Effector memory CD8-positive, alpha-beta T cell (primary cell): ENCODE results near the gene URM1.

Experiments
- ATAC-seq: fragments of 150-1000 bp; cut with Tn5 transposase; replicated peaks from 2 replicates; pipeline ENCODE4 v1.10.0; 2021; ENCODE audit warnings: mild to moderate bottlenecking, moderate library complexity
- DNase-seq, 3 experiments: peaks; one replicate each; pipeline ENCODE4 v3.0.0; 2021
- H3K27ac Mint-ChIP-seq, 2 donors: one replicate each; pipeline ENCODE4 v1.8.0; 2022; ENCODE audit warnings: mild to moderate bottlenecking in 2 of 2, mixed read lengths in 2 of 2, moderate library complexity in 2 of 2
- H3K27me3 Mint-ChIP-seq, 2 donors: one replicate each; pipeline ENCODE4 v1.8.0; 2022; ENCODE audit warnings: mixed read lengths in 2 of 2
- H3K36me3 Mint-ChIP-seq: one replicate; pipeline ENCODE4 v1.8.0; 2022; ENCODE audit warnings: mild to moderate bottlenecking, moderate library complexity, mixed read lengths; ENCODE audit not compliant: insufficient read depth
- H3K4me1 Mint-ChIP-seq, 2 donors: one replicate each; pipeline ENCODE4 v1.8.0; 2022; ENCODE audit warnings: low read depth in 2 of 2, mixed read lengths in 2 of 2
- H3K4me3 Mint-ChIP-seq, 2 donors: one replicate each; pipeline ENCODE4 v1.8.0; 2022; ENCODE audit warnings: mild to moderate bottlenecking in 2 of 2, mixed read lengths in 2 of 2, moderate library complexity in 2 of 2
- H3K9me3 Mint-ChIP-seq, 2 donors: one replicate each; pipeline ENCODE4 v1.8.0; 2022; ENCODE audit warnings: mixed read lengths in 2 of 2

Gene URM1

DNA sequence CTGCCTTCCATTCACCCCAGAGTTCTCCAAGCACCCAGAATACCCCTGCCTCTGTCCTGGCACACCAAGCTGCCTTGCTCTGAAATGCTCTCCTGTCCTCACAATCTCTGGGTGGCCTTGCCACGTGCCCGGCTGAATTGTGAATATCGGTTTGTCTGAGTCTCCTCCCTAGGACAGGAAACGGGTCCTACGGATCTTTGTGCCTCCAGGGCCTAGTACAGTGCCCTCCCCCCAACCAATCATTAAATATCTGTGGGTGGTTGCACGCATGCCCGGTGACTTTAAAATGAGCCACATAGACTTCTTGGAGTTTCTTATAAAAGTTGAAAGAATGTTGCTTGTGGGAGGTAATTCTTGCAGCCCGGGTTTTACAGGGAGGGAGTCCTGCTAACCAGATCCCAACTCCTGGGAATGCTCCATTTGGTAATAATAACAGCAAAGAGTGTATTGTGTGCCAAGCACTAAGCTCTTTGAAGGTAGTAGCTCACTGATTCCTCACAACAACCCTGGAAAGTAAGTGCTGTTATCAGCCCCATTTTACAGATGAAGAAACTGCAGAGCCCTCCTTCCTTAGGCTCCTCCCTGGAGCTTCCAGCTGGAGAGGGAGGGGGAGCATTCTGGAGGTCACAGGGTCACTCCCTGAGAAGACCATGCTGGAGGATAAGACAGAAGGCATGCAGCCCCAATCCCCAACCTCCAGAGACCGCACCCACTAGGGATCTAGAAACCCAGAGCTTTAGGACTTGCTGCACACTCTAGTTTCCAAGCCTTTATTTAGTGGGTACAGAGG is 23.4 kb downstream of the URM1 start:
- DNase-seq: no peak
- peaks cover 0 to 9% of the 10 kb centered on the region in 2 donors for H3K27me3 Mint-ChIP-seq
- no peak for ATAC-seq
- no peak overlapping the region for H3K4me3 Mint-ChIP-seq
- peaks cover 13% of the 10 kb centered on the region for H3K36me3 Mint-ChIP-seq
- H3K27ac Mint-ChIP-seq: no peak overlapping the region
- peaks cover 6 to 8% of the 10 kb centered on the region in 2 donors for H3K4me1 Mint-ChIP-seq
- no peaks in the 10 kb centered on the region for H3K9me3 Mint-ChIP-seq

DNA sequence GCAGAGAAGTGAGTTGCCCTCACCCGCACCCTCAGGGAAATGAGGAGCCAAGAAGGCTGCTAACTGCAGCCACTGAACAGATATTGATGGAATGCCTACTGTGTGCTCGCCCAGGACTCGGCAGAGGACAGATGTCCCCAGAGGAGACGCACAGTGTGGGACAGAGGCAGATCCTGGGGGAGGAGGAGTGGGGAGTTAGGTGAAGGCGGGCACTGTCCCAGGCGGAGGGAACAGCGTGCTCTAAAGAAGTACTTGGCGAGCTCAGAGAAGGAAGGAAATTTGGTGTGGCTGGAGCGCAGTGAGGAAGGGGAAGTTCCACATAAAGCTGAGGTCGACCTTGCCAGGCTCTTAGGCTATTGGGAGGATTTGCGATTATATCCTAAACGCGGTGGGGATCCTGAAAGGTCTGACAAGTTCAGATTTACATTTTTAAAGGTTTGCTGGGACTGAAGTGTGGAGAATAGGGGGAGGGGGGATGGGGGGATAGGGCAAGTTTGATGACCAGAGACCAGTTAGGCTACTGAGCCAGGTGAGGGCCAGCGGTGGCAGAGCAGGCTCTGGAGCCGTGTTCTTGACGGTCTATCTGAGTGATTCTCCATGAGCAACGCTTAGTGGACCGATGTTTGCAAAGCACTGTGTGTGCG is 25.9 kb downstream of the URM1 start:
- Mint-ChIP-seq H3K4me1 (peaks cover 6 to 8% of the 10 kb centered on the region in 2 donors), H3K27me3 (peaks cover 0 to 9% of the 10 kb centered on the region in 2 donors), H3K9me3 (no peaks in the 10 kb centered on the region), H3K27ac (peak overlapping the region in 1 of 2 donors; percentile 42), H3K36me3 (peaks cover 3% of the 10 kb centered on the region), H3K4me3 (no peak overlapping the region)
- no peak for ATAC-seq
- DNase-seq: no peak

DNA sequence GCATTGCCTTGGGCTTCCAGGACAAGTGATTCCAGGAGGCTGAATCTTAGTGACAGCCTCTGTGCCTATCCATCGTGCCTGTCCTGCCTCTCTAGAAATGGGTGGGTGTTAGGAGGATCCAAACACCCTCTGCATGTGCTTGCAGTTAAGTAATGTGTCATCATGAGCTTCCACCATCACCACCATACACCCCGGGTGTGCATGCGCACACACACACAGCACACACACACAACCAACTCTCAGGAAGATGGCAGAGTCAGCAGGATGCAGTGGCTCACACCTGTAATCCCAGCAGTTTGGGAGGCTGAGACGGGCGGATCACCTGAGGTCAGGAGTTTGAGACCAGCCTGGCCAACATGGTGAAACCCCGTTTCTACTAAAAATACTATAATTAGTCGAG is 26.7 kb downstream of the URM1 start:
- no peak overlapping the region for H3K27ac Mint-ChIP-seq
- H3K9me3 Mint-ChIP-seq: no peaks in the 10 kb centered on the region
- H3K4me3 Mint-ChIP-seq: no peak overlapping the region
- no peaks in the 10 kb centered on the region for H3K36me3 Mint-ChIP-seq
- no peak for DNase-seq
- H3K4me1 Mint-ChIP-seq: peaks cover 6 to 8% of the 10 kb centered on the region in 2 donors
- ATAC-seq: no peak
- H3K27me3 Mint-ChIP-seq: peaks cover 0 to 14% of the 10 kb centered on the region in 2 donors

DNA sequence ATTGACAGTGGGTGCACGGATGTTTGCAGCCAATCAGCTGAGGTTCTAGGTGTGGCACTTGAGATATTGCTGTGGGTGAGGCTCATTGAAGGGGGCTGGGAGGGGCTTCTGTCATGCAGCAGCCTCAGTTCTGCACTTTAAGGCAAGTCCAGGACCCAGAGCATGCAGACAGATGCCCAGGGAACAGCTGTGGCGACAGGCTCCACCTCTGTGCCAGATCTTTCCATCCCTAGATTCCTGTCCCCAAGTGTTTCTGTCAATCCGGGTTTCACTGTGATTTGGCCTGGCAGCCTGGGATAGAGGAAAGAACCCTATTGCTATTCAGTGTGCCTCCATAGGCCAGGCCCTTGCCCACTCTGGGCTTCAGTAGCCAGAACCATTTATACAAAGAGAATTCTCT is 28.7 kb downstream of the URM1 start:
- Mint-ChIP-seq H3K27me3 (peaks cover 0 to 20% of the 10 kb centered on the region in 2 donors), H3K36me3 (no peaks in the 10 kb centered on the region), H3K4me3 (no peak overlapping the region), H3K27ac (no peak overlapping the region), H3K9me3 (no peaks in the 10 kb centered on the region), H3K4me1 (peaks cover 6 to 8% of the 10 kb centered on the region in 2 donors)
- ATAC-seq (no peak), DNase-seq (no peak)

DNA sequence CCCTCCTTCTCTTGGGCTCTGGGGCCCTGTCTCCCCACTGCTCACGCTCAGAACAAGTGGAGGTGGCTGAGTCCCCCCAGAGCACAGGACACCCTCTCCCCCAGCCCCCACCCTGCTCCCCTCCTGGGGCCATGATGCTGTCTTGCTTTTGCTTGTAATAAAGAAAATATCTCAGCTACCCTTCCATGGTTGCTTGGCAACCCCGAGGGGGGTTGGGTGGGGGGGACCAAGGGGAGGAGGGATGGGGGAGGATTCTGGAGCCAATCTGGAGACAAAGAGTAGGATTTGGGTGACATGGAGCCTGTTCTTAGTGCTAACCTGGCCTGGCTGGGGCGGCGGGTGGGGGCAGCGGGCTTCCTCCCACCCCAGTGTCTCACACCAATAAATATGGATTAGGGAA is 33.4 kb downstream of the URM1 start:
- ATAC-seq (no peak), DNase-seq (no peak)
- Mint-ChIP-seq H3K36me3 (no peaks in the 10 kb centered on the region), H3K9me3 (no peaks in the 10 kb centered on the region), H3K4me3 (no peak overlapping the region), H3K27ac (no peak overlapping the region), H3K4me1 (peaks cover 0 to 2% of the 10 kb centered on the region in 2 donors), H3K27me3 (peaks cover 12 to 47% of the 10 kb centered on the region in 2 donors)

DNA sequence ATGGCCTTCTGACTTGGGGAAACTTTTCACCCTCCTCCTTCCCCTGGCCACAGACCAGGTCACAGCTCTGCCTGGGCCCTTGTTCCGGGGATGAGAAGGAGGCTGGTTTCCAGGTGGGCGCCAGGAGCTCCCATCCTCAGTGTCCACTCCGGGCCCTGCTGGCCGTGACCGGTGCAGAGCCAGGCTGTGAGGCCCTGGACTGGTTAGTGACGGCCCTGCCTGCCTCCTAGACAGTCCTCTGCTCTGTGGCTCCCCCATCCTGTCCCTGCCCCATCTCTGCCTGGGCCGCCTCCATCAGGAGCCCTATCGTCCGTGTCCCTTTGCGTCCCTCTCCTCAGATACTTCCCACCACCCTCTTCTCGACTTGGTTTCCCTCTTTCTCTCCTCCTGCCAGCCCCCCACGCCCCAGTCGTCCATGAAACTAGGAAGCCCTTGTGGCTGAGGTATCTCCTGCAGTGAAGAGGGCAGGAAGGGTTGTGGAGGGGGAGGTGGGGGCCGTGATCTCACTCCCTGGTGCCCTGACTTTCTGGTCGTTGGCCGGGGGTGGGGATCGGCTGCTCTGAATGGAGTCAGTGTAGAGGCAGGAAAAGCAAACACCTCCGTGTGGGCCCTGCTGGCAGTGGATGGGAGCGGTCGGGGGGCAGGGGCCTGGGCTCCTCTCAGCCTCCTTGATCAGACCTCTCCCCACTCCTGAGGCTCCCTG is 34.1 kb downstream of the URM1 start:
- peaks cover 12 to 54% of the 10 kb centered on the region in 2 donors for H3K27me3 Mint-ChIP-seq
- no peak for ATAC-seq
- no peak overlapping the region for H3K4me3 Mint-ChIP-seq
- H3K9me3 Mint-ChIP-seq: no peaks in the 10 kb centered on the region
- H3K36me3 Mint-ChIP-seq: no peaks in the 10 kb centered on the region
- H3K27ac Mint-ChIP-seq: no peak overlapping the region
- peaks cover 0 to 2% of the 10 kb centered on the region in 2 donors for H3K4me1 Mint-ChIP-seq
- DNase-seq: no peak

DNA sequence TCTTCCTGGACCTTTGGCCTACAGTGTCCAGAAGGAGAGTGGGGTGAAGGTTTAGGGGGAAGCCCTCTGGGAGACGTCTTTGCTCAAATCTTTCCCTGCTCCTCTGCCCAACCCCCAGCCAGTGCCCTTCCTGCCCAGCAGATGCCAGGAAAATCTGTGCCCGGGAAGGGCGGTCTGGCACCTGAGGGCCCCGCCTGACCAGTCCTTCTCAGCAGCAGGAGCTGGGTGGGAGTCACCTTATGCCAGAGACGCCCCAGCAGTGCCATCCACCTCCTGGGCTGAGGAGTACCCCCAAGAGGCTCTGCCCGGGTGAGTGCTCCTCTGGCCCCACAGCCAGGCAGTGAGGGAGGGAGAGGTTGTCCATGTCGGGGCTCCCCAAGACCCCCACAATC is 34.6 kb downstream of the URM1 start:
- peaks cover 2% of the 10 kb centered on the region for H3K36me3 Mint-ChIP-seq
- no peak overlapping the region for H3K4me3 Mint-ChIP-seq
- ATAC-seq (no peak), DNase-seq (no peak)
- H3K27me3 Mint-ChIP-seq: peaks cover 12 to 59% of the 10 kb centered on the region in 2 donors
- H3K9me3 Mint-ChIP-seq: no peaks in the 10 kb centered on the region
- no peak overlapping the region for H3K27ac Mint-ChIP-seq
- peaks cover 0 to 2% of the 10 kb centered on the region in 2 donors for H3K4me1 Mint-ChIP-seq

DNA sequence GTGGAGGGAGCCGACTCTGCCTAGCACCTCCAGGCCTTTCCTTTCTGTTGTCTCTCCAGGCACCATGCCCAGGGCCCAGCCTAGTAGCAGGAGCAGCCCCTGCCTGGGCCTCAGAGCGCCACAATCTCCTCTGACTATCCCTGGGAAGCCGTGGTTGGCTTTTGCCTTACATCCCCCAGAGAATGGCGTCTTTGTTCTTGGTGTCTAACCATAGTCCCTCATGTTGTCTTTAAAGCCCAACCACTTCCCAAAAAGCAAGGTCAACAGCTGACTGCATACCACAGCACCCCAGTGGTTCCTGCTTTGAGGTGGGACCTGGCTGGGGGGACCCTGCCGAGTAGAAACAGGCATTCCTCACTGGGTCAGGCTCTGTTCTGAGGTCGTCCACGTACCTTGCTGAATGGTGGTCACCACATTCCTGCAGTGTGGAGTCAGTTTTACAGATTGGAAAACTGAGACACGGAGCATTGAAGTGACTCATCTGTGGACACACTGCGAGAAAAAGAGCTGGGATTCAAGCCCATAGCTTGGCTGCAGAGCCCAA is 35.7 kb downstream of the URM1 start:
- Mint-ChIP-seq H3K4me1 (peaks cover 0 to 2% of the 10 kb centered on the region in 2 donors), H3K9me3 (no peaks in the 10 kb centered on the region), H3K36me3 (peaks cover 2% of the 10 kb centered on the region), H3K4me3 (no peak overlapping the region), H3K27me3 (peaks cover 12 to 71% of the 10 kb centered on the region in 2 donors), H3K27ac (no peak overlapping the region)
- no peak for ATAC-seq
- DNase-seq: no peak

DNA sequence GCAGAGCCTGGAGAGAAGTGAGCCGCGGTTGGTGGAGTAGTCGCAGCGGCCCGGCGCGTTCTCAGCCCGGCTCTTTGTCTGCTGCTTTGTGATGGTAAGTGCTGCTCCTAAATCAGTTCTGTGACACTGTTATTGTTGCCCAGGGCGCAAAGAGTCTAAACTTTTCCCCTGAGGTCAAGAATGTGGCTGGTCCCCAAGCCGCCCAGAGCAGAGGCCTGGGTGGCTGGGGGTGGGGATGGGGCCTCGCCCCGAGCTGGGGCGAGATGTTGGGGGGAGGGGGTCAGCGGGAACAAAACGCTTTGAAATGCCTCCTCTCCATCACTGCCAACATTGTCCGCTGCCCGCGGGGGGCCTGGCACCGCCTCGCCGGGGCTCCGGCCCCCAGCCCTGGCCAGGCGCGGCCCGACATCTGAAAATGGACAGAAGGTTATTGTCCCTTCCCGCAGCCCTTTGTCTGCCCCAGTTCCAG is 37.8 kb downstream of the URM1 start:
- H3K27me3 Mint-ChIP-seq: peaks cover 17 to 76% of the 10 kb centered on the region in 2 donors
- H3K27ac Mint-ChIP-seq: no peak overlapping the region
- peaks cover 2% of the 10 kb centered on the region for H3K36me3 Mint-ChIP-seq
- H3K9me3 Mint-ChIP-seq: no peaks in the 10 kb centered on the region
- ATAC-seq: no peak
- peaks cover 0 to 2% of the 10 kb centered on the region in 2 donors for H3K4me1 Mint-ChIP-seq
- no peak overlapping the region for H3K4me3 Mint-ChIP-seq
- DNase-seq: no peak

DNA sequence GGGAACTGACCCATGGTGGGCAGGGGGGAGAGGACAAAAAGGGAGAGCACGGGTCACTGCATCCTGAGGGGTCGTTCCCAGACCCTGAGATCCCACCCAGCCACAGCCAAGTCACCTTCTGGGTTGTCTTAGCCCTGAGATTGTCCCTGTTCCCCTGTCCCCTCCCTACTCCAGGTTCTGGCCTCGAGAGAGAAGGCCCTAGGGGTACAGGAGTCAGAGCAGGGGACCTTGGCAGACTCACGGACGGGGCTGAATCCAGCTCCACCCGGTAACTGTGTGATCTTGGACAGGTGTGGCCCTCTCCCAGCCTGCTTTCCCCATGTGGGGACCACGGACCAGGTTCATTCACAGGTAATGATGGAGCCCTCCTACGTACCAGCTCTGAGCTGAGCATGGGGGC is 38.3 kb downstream of the URM1 start:
- no peaks in the 10 kb centered on the region for H3K9me3 Mint-ChIP-seq
- no peak for ATAC-seq
- no peak for DNase-seq
- peaks cover 22 to 81% of the 10 kb centered on the region in 2 donors for H3K27me3 Mint-ChIP-seq
- no peak overlapping the region for H3K27ac Mint-ChIP-seq
- H3K36me3 Mint-ChIP-seq: peaks cover 2% of the 10 kb centered on the region
- no peak overlapping the region for H3K4me3 Mint-ChIP-seq
- peaks cover 0 to 2% of the 10 kb centered on the region in 2 donors for H3K4me1 Mint-ChIP-seq

DNA sequence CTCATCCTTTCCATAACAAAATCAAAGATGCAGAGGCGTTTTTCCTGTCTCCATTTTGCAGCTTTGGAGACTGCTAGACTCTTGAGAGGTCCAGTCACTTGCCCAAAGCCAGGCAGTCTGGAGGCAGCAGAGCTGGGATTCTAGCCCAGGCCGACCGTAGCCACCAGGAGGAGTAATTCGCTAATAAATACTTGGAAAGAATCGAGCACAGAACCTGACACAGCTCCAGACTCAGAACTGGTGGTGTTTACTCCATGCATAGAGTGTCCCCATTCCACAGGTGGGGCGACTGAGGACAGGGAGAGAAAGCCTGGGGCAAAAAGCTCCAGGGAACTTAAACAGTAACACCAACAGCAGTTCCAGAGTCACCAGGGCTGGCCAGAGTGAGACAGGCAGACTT is 38.8 kb downstream of the URM1 start:
- Mint-ChIP-seq H3K4me1 (peaks cover 0 to 2% of the 10 kb centered on the region in 2 donors), H3K9me3 (no peaks in the 10 kb centered on the region), H3K36me3 (peaks cover 2% of the 10 kb centered on the region), H3K4me3 (no peak overlapping the region), H3K27me3 (peaks cover 26 to 84% of the 10 kb centered on the region in 2 donors), H3K27ac (no peak overlapping the region)
- no peak for ATAC-seq
- DNase-seq: no peak

DNA sequence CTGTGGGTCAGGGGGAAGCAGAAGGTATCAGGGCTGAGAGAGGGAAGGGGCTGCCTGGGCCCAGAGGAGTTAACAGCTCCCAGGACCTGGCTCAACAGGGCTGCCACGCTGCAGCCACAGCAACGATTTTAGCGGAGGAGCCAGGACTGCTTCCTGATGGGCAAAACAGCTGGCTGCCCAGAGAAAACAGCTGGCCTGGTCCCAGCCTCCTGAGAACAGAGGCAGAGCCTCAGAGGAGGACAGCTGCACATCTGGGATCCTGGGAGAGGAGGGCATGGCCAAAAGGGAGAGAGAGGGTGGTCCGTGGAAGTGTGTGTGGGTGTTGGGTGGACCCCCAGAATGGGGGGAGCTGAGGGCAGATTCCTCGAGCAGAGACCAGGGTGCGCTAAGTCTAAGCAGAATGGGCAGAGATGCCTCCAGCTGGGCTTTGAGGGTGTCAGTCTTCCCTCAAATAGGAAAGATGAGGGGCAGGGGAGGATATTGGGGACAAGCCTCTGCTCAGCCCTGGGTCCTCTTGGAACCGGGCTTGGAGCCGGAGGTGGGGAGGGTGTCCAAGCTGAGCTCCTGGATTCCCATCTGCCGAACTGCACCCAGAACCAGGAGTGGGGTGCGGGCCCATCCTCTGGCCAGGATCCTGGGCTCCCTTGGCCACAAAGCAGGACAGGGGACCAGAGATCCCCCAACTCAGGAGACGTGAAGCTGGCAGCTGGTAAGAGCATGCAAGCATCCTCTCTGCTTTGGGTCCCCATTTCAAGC is 40.4 kb downstream of the URM1 start:
- ATAC-seq (no peak), DNase-seq (no peak)
- H3K4me1 Mint-ChIP-seq: peaks cover 0 to 1% of the 10 kb centered on the region in 2 donors
- H3K4me3 Mint-ChIP-seq: no peak overlapping the region
- no peak overlapping the region for H3K27ac Mint-ChIP-seq
- H3K9me3 Mint-ChIP-seq: no peaks in the 10 kb centered on the region
- H3K27me3 Mint-ChIP-seq: peaks cover 30 to 85% of the 10 kb centered on the region in 2 donors
- peaks cover 2% of the 10 kb centered on the region for H3K36me3 Mint-ChIP-seq
